Thymus (tissue), 11 donors: ENCODE results near the gene OR2T11. TPM values are rescaled to one million over a fixed set of nuclear protein-coding genes. Genes with fewer than 3 reads are reported as not detected.
"Not testable (repeated sequence)": the region's sequence is repeated elsewhere in the genome, so short reads cannot be mapped to it uniquely, and the experiment has no call there.

Experiments
- DNase-seq, 9 donors: peaks; one replicate each; pipeline ENCODE4 v3.0.0-alpha.2; 2013; ENCODE audit warnings: low spot score in 9 of 9, low read depth in 6 of 9, missing footprints in 1 of 9
- H3K27ac ChIP-seq, 2 donors: one replicate each; pipeline ENCODE4 v1.5.1; 2013; ENCODE audit warnings: control low read depth in 1 of 2, low read depth in 1 of 2, low read length in 1 of 2, mild to moderate bottlenecking in 1 of 2, moderate library complexity in 1 of 2
- H3K27me3 ChIP-seq, 2 donors: one replicate each; pipeline ENCODE4 v1.5.1; 2013; ENCODE audit warnings: low read length in 1 of 2; ENCODE audit not compliant: control insufficient read depth in 2 of 2, insufficient read depth in 1 of 2
- H3K36me3 ChIP-seq, 2 donors: one replicate each; pipeline ENCODE4 v1.5.1; 2013; ENCODE audit warnings: low read length in 1 of 2, mild to moderate bottlenecking in 1 of 2, moderate library complexity in 1 of 2; ENCODE audit not compliant: control insufficient read depth in 2 of 2, insufficient read depth in 2 of 2
- H3K4me1 ChIP-seq, 2 donors: one replicate each; pipeline ENCODE4 v1.5.1; 2013; ENCODE audit warnings: low read length in 2 of 2; ENCODE audit not compliant: control insufficient read depth in 2 of 2, insufficient read depth in 2 of 2
- H3K4me3 ChIP-seq, 2 donors: one replicate each; pipeline ENCODE4 v1.5.1; 2013; ENCODE audit warnings: low read length in 2 of 2, control low read depth in 1 of 2, mild to moderate bottlenecking in 1 of 2
- H3K9me3 ChIP-seq, 2 donors: one replicate each; pipeline ENCODE4 v1.5.1; 2013; ENCODE audit warnings: low read length in 1 of 2, mild to moderate bottlenecking in 1 of 2; ENCODE audit not compliant: control insufficient read depth in 2 of 2, insufficient read depth in 1 of 2
- WGBS: extraction: QIAGEN DNeasy Blood & Tissue Kit; methylation state at CpG from one replicate; pipeline ENCODE4 v1.1.7; 2013; 5-methylcytosine and 5-hydroxymethylcytosine counted together
- polyA plus RNA-seq: library from polyadenylated mRNA; stranded (reverse); fragments of 200-250 nt; gene quantifications from one replicate; pipeline ENCODE4 v1.2.3, GENCODE V29; 2013
- total RNA-seq: library from RNA; stranded (reverse); fragments of 120-200 nt; gene quantifications from one replicate; pipeline ENCODE4 v1.2.4, GENCODE V29; 2013
- donor health status: healthy.

The OR2T11 gene
- total and polyA plus RNA-seq, 2 donors: under 0.01 TPM; not detected in 1

GRCh38 chr1:248642971-248643651, 8.2 kb upstream of the OR2T11 start:
- no CpG with 5 or more reads among the region's 4 CpGs for WGBS
- H3K27ac ChIP-seq, H3K4me3 ChIP-seq, H3K9me3 ChIP-seq, H3K4me1 ChIP-seq, DNase-seq, H3K27me3 ChIP-seq, H3K36me3 ChIP-seq: not testable (repeated sequence)

DNA sequence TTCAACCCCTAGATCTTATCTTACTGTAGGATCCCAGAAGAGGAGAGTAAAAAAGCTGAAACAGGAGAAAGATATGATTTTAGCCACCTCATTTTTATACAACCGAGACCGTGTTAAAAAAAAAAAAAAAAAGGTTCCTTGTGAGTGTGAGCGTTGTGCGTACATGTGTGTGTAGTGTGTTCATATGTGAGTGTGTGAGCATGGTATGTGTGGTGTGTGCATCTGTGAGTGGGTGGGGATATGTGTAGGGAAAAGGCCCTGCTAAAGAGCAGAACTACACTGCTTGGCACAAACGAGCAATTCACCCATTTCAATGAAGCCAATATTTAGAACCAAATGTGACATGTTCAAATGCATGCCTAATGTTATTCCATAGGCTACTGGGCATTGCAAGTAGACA, 6.7 kb upstream of the OR2T11 start:
- not testable (repeated sequence) for H3K4me3 ChIP-seq, H3K36me3 ChIP-seq, H3K9me3 ChIP-seq, H3K27me3 ChIP-seq, H3K4me1 ChIP-seq, H3K27ac ChIP-seq, DNase-seq
- WGBS: 98% methylated on average over 4 of the region's 5 CpGs

DNA sequence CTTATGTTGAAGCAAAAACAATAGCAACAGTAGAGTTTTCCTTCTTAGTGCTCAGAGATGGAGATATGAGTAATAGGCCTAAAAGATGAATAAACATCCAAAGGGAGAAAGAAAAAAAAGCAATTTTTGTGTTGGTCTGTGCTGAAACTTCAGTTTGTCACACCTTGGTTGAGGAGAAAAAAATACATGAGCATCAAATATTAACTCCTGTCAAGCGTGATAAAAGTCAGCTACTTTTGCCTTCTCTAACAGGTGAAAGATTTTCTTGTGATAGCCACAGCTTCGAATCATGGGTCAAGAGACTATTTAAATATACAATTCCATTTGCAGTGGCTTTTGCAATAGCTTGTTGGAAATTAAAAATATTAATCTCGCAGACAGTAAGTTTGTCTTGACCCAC, 6.0 kb upstream of the OR2T11 start:
- not testable (repeated sequence) for H3K27ac ChIP-seq, DNase-seq, H3K4me1 ChIP-seq, H3K27me3 ChIP-seq, H3K9me3 ChIP-seq, H3K4me3 ChIP-seq, H3K36me3 ChIP-seq
- no CpG with 5 or more reads among the region's 3 CpGs for WGBS

- WGBS: no CpG with 5 or more reads among the region's 5 CpGs
Observed at GRCh38 chr1:248639652-248640051, 4.8 kb upstream of the OR2T11 start.

DNA sequence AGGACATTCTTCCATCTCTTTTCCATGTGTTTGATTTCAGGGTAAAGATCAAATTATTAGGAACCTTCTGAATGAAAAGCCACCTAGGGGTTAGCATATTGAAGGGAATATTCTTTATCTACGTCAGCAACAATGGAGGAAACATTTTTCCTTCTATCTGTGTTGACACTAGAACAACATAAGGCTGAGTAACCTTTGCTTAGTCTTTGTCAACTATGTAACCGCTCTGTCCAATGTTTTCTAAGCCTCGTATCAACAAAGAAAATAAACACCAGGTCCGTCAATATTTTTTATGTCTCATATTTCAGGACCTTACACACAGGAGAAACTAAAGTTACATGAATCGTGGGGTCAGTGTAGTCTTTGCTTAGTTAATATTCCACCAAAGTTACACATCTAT, 1.7 kb upstream of the OR2T11 start:
- not testable (repeated sequence) for H3K27ac ChIP-seq, H3K36me3 ChIP-seq, H3K4me1 ChIP-seq, H3K4me3 ChIP-seq, DNase-seq, H3K27me3 ChIP-seq, H3K9me3 ChIP-seq
- 86% methylated on average over 2 of the region's 5 CpGs for WGBS

More at GRCh38 chr1:248639652-248640051, 4.8 kb upstream of the OR2T11 start:
- not testable (repeated sequence) for H3K36me3 ChIP-seq, DNase-seq, H3K27ac ChIP-seq, H3K4me1 ChIP-seq, H3K4me3 ChIP-seq, H3K27me3 ChIP-seq, H3K9me3 ChIP-seq

DNA sequence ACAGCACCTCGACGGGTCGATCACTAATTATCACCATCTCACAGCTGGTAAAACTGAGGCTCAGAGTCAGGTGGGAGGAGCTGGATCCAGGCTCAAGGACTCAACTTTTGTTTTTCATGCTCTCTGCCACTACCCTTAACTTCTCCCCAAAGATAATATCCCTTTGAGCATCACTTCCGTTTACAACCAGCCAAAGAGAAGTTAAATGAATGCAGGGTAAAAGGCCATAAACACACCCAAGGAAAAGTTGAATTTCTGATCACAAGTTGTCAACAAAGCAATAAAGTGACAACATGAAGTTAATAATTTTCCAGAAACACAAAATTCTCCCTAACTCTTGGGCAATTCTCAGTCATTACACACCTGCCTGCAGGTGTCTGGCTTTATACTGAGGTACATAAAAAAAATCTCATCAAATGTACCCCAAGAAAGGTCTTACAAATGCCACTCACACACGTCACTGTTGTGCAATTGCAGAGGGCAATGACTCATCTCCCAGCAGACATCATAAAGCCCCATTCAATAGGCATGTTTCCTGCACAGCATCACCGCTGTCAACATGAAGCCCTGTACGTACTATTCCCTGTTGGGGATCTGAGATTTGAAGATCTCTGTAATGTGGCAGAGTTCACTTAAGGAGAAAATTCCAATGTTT, 3.4 kb downstream of the OR2T11 start:
- no peak for DNase-seq
- Histone ChIP-seq H3K27me3 (no peaks in the 10 kb centered on the region), H3K27ac (no peak overlapping the region), H3K36me3 (no peaks in the 10 kb centered on the region), H3K4me3 (no peak overlapping the region), H3K4me1 (no peaks in the 10 kb centered on the region), H3K9me3 (no peaks in the 10 kb centered on the region)
- 84% methylated on average over 7 of the region's 7 CpGs for WGBS

- H3K36me3 ChIP-seq: no peaks in the 10 kb centered on the region
- no peak for DNase-seq
- H3K27me3 ChIP-seq: no peaks in the 10 kb centered on the region
- H3K4me1 ChIP-seq: no peaks in the 10 kb centered on the region
- 93% methylated on average over 2 of the region's 2 CpGs for WGBS
- no peaks in the 10 kb centered on the region for H3K9me3 ChIP-seq
- no peak overlapping the region for H3K4me3 ChIP-seq
- no peak overlapping the region for H3K27ac ChIP-seq
Observed at GRCh38 chr1:248630551-248630950, 4.3 kb downstream of the OR2T11 start.

GRCh38 chr1:248627971-248628844, 6.7 kb downstream of the OR2T11 start:
- no peaks in the 10 kb centered on the region for H3K4me1 ChIP-seq

GRCh38 chr1:248625971-248626370, 8.9 kb downstream of the OR2T11 start:
- no peak overlapping the region for H3K27ac ChIP-seq
- H3K9me3 ChIP-seq: no peaks in the 10 kb centered on the region
- WGBS: 93% methylated on average over 5 of the region's 5 CpGs
- no peaks in the 10 kb centered on the region for H3K36me3 ChIP-seq
- DNase-seq: no peak
- H3K4me3 ChIP-seq: no peak overlapping the region
- no peaks in the 10 kb centered on the region for H3K4me1 ChIP-seq
- no peaks in the 10 kb centered on the region for H3K27me3 ChIP-seq

More at GRCh38 chr1:248627971-248628844, 6.7 kb downstream of the OR2T11 start:
- Histone ChIP-seq H3K27ac (no peak overlapping the region), H3K4me3 (no peak overlapping the region), H3K27me3 (no peaks in the 10 kb centered on the region), H3K36me3 (no peaks in the 10 kb centered on the region), H3K9me3 (no peaks in the 10 kb centered on the region)
- WGBS: 95% methylated on average over 9 of the region's 9 CpGs
- DNase-seq: no peak
